Ishikawa (cell line): Measurements from ENCODE around the gene FBXO28.

Experiments used
- CREB1 ChIP-seq: IDR thresholded peaks from 2 replicates; pipeline ENCODE4 v1.6.1; 2012; ENCODE audit warnings: low read depth
- EP300 ChIP-seq: IDR thresholded peaks from 2 replicates; pipeline ENCODE4 v1.6.1; 2012; ENCODE audit warnings: borderline replicate concordance
- MAX ChIP-seq: IDR thresholded peaks from 2 replicates; pipeline ENCODE4 v1.6.1; 2012
- TAF1 ChIP-seq: IDR thresholded peaks from 2 replicates; pipeline ENCODE4 v1.6.1; 2012; ENCODE audit warnings: low read depth, mild to moderate bottlenecking
- TEAD4 ChIP-seq: IDR thresholded peaks from 2 replicates; pipeline ENCODE4 v1.6.1; 2012
- YY1 ChIP-seq: IDR thresholded peaks from 2 replicates; pipeline ENCODE4 v1.6.1; 2012; ENCODE audit warnings: low read depth
- ZBTB7A ChIP-seq: IDR thresholded peaks from 2 replicates; pipeline ENCODE4 v1.6.1; 2012; ENCODE audit warnings: low read depth

- TF ChIP-seq TAF1, result no peak
- TF ChIP-seq EP300, result no peak
- TF ChIP-seq YY1, result no peak
- TF ChIP-seq TEAD4, result no peak
- no peak for TF ChIP-seq MAX
- TF ChIP-seq ZBTB7A, result no peak
- TF ChIP-seq CREB1, result no peak
Observed at GRCh38 chr1:224133741-224134299, 19.9 kb downstream of the FBXO28 start.
